Loucy (cell line): Measurements from ENCODE around the gene RMRP.

Source experiments
- H2AFZ ChIP-seq: fragments of 200-600 bp; sonication (generic); 2 replicates; pipeline ENCODE4 v1.6.0; 2016; ENCODE audit warnings: antibody characterized with exemption, mild to moderate bottlenecking, low read length, moderate library complexity
- H3F3A ChIP-seq: fragments of 200-600 bp; 2 replicates; pipeline ENCODE4 v1.6.0; 2016; ENCODE audit warnings: antibody characterized with exemption, low read depth, mild to moderate bottlenecking
- H3K27me3 ChIP-seq: fragments of 200-600 bp; sonication (generic); 2 replicates; pipeline ENCODE4 v1.6.1; 2014; ENCODE audit warnings: low read length, mild to moderate bottlenecking; ENCODE audit not compliant: insufficient read depth, poor library complexity, severe bottlenecking
- H3K36me3 ChIP-seq: fragments of 200-600 bp; sonication (generic); 2 replicates; pipeline ENCODE4 v1.6.1; 2016; ENCODE audit warnings: low read length; ENCODE audit not compliant: insufficient read depth
- H3K4me1 ChIP-seq: fragments of 200-600 bp; sonication (generic); 2 replicates; pipeline ENCODE4 v1.5.1; 2014; ENCODE audit warnings: low read length, mild to moderate bottlenecking; ENCODE audit not compliant: insufficient read depth, poor library complexity, severe bottlenecking
- H3K4me2 ChIP-seq: fragments of 200-600 bp; sonication (generic); 2 replicates; pipeline ENCODE4 v1.6.0; 2014; ENCODE audit warnings: antibody characterized with exemption, low read length, low read depth, mild to moderate bottlenecking; ENCODE audit not compliant: poor library complexity, severe bottlenecking
- H3K4me3 ChIP-seq: fragments of 200-600 bp; sonication (generic); 2 replicates; pipeline ENCODE4 v1.5.1; 2014; ENCODE audit warnings: low read length, mild to moderate bottlenecking, mixed read lengths; ENCODE audit not compliant: poor library complexity, severe bottlenecking
- H3K79me2 ChIP-seq: fragments of 200-600 bp; sonication (generic); 2 replicates; pipeline ENCODE4 v1.6.1; 2014; ENCODE audit warnings: low read length; ENCODE audit not compliant: insufficient read depth
- H3K9ac ChIP-seq: fragments of 200-600 bp; sonication (generic); 2 replicates; pipeline ENCODE4 v1.6.0; 2014; ENCODE audit warnings: mild to moderate bottlenecking, low read depth, low read length, moderate library complexity; ENCODE audit not compliant: poor library complexity, severe bottlenecking
- H3K9me2 ChIP-seq: fragments of 200-600 bp; sonication (generic); replicated peaks from 2 replicates; pipeline ENCODE4 v1.6.1; 2016; ENCODE audit warnings: low read depth, low read length, mixed read lengths
- H3K9me3 ChIP-seq: fragments of 200-600 bp; sonication (generic); 2 replicates; pipeline ENCODE4 v1.6.1; 2014; ENCODE audit warnings: mild to moderate bottlenecking, antibody characterized with exemption, low read length, low read depth; ENCODE audit not compliant: insufficient read depth
- H4K20me1 ChIP-seq: fragments of 200-600 bp; sonication (generic); 2 replicates; pipeline ENCODE4 v1.6.0; 2014; ENCODE audit warnings: antibody characterized with exemption, low read length, mild to moderate bottlenecking; ENCODE audit not compliant: insufficient read depth, poor library complexity, severe bottlenecking
- EZH2phosphoT487 ChIP-seq: fragments of 200-600 bp; IDR thresholded peaks from 2 replicates; pipeline ENCODE4 v1.6.1; 2018; ENCODE audit warnings: antibody characterized with exemption, mild to moderate bottlenecking, moderate library complexity, borderline replicate concordance
- TF ChIP-seq, protein P1 (sequence below): fragments of 200-600 bp; sonication (generic); conservative IDR thresholded peaks from 2 replicates; pipeline ENCODE4 v1.5.1; 2014; ENCODE audit warnings: mild to moderate bottlenecking, antibody characterized with exemption, low read length

The RMRP gene

GRCh38 chr9:35651956-35652828 lies 5.6 kb downstream of the RMRP start:
- Histone ChIP-seq H2AFZ (no peak overlapping the region), H3K9ac (no peak overlapping the region), H3K9me2 (no peaks in the 10 kb centered on the region), H4K20me1 (peaks cover 6% of the 10 kb centered on the region), H3K36me3 (no peaks in the 10 kb centered on the region), H3F3A (peaks cover 10% of the 10 kb centered on the region; the same call in 1 of the 2 replicates), H3K4me1 (peaks cover 53% of the 10 kb centered on the region), H3K9me3 (no peaks in the 10 kb centered on the region), H3K4me3 (no peak overlapping the region), H3K4me2 (peak overlapping the region; percentile 98), H3K79me2 (peaks cover 50% of the 10 kb centered on the region), H3K27me3 (no peaks in the 10 kb centered on the region)
- TF ChIP-seq, protein P1, sequence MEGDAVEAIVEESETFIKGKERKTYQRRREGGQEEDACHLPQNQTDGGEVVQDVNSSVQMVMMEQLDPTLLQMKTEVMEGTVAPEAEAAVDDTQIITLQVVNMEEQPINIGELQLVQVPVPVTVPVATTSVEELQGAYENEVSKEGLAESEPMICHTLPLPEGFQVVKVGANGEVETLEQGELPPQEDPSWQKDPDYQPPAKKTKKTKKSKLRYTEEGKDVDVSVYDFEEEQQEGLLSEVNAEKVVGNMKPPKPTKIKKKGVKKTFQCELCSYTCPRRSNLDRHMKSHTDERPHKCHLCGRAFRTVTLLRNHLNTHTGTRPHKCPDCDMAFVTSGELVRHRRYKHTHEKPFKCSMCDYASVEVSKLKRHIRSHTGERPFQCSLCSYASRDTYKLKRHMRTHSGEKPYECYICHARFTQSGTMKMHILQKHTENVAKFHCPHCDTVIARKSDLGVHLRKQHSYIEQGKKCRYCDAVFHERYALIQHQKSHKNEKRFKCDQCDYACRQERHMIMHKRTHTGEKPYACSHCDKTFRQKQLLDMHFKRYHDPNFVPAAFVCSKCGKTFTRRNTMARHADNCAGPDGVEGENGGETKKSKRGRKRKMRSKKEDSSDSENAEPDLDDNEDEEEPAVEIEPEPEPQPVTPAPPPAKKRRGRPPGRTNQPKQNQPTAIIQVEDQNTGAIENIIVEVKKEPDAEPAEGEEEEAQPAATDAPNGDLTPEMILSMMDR = no peak
- TF ChIP-seq EZH2phosphoT487 = no peak

DNA sequence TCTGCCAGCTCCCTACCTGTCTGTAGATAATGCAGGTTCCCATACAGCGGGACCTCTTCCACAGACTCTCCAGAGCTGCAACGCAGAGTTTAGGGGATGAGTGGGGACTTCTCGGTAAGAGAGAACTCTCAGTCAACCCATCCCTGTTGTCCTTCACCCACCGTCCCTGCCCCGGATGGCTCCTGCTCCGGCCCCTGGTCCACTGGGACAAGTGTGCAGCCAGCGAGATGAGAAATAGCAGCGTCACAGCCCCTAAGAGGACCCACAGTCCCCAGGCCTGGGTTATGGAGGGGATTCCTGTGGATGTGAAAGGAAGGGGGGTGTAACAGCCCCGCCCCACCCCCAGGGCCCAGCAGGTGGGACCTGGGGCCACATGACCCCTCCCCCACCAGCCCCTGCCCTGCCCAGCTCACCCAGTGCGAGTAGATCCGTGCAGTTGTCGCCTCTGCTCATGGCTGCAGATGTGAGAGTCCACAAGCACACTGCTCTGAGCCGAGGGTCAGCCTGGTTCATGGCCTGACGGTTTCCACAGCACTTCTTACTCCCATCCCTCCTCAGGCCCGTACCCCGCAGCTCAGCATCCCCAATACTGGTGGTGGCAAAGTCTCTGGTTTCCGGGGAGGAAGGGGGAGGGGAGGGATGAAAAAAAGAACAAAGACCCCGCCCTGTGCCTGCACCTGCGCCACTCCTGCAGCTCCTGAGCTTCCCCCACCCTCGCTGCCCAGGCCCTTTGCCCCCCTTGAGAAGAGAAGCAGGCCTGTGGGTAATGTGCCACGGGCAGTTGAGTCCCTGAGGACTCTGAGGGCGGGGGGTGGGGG lies 7.3 kb downstream of the RMRP start, which contains the start of gene SIT1:
Gene SIT1, minus strand, starts transcription at position 591 of the 818 bp plus-strand sequence. Its CDS starts 78 bp downstream, at position 513.
- peak within 1 kb of the TSS; percentile 98 for H3K4me2 ChIP-seq
- H3F3A ChIP-seq = peaks cover 8% of the 10 kb centered on the region; the same call in 1 of the 2 replicates
- no peaks in the 10 kb centered on the region for H3K9me3 ChIP-seq
- peaks cover 44% of the 10 kb centered on the region for H3K4me1 ChIP-seq
- H3K4me3 ChIP-seq = peak within 1 kb of the TSS; percentile 80
- TF ChIP-seq, protein P1 = no peak
- no peak for TF ChIP-seq EZH2phosphoT487
- no peaks in the 10 kb centered on the region for H3K27me3 ChIP-seq
- peak within 1 kb of the TSS; percentile 85 for H3K9ac ChIP-seq
- H4K20me1 ChIP-seq = peaks cover 6% of the 10 kb centered on the region
- H2AFZ ChIP-seq = peak within 1 kb of the TSS; percentile 48
- H3K36me3 ChIP-seq = no peaks in the 10 kb centered on the region
- H3K9me2 ChIP-seq = no peaks in the 10 kb centered on the region
- H3K79me2 ChIP-seq = peaks cover 52% of the 10 kb centered on the region

GRCh38 chr9:35649431-35650340 lies 8.1 kb downstream of the RMRP start:
- H3K4me2 ChIP-seq = peak overlapping the region; percentile 98
- H2AFZ ChIP-seq = peak overlapping the region; percentile 48
- peaks cover 6% of the 10 kb centered on the region for H4K20me1 ChIP-seq
- H3K4me1 ChIP-seq = peaks cover 47% of the 10 kb centered on the region
- H3F3A ChIP-seq = peaks cover 8% of the 10 kb centered on the region; the same call in 1 of the 2 replicates
- peak overlapping the region; percentile 85 for H3K9ac ChIP-seq
- peak overlapping the region; percentile 80 for H3K4me3 ChIP-seq
- no peaks in the 10 kb centered on the region for H3K9me2 ChIP-seq
- no peaks in the 10 kb centered on the region for H3K9me3 ChIP-seq
- H3K27me3 ChIP-seq = no peaks in the 10 kb centered on the region
- no peaks in the 10 kb centered on the region for H3K36me3 ChIP-seq
- no peak for TF ChIP-seq EZH2phosphoT487
- TF ChIP-seq, protein P1 = no peak
- peaks cover 59% of the 10 kb centered on the region for H3K79me2 ChIP-seq
